ENCODE measurements around the gene PLP2.

The PLP2 gene

GRCh38 chrX:49186125-49187027, 14.7 kb downstream of the PLP2 start, which contains the start of gene PRICKLE3:
Gene PRICKLE3 (minus strand): TSS chrX:49186373. CDS start chrX:49186297, 76 bp downstream.
- DNase-seq: peak; percentile 44 to 52

GRCh38 chrX:49187028-49187394, 15.3 kb downstream of the PLP2 start:
- no peak for DNase-seq

GRCh38 chrX:49187526-49187925, 15.8 kb downstream of the PLP2 start:
- DNase-seq: no peak

GRCh38 chrX:49188468-49189076, 16.9 kb downstream of the PLP2 start:
- DNase-seq: no peak

GRCh38 chrX:49189606-49190005, 17.9 kb downstream of the PLP2 start:
- DNase-seq: no peak

- peak; percentile 99 to 100 for DNase-seq
These were observed 19.3 kb downstream of the PLP2 start for GRCh38 chrX:49190821-49191573.

- no peak for DNase-seq
These were observed 19.9 kb downstream of the PLP2 start for GRCh38 chrX:49191574-49192011.

- peak; percentile 48 to 56 for DNase-seq
These were observed 21.1 kb downstream of the PLP2 start for GRCh38 chrX:49192722-49193328.

GRCh38 chrX:49193542-49193964, 21.9 kb downstream of the PLP2 start:
- no peak for DNase-seq

GRCh38 chrX:49197543-49198087, 25.9 kb downstream of the PLP2 start:
- DNase-seq: no peak

- no peak for DNase-seq
These were observed 27.0 kb downstream of the PLP2 start for GRCh38 chrX:49198540-49199314.

- no peak for DNase-seq
These were observed 27.6 kb downstream of the PLP2 start for GRCh38 chrX:49199315-49199595.

GRCh38 chrX:49199906-49200771, 28.4 kb downstream of the PLP2 start, which contains the start of gene SYP:
Gene SYP (minus strand): TSS chrX:49200193. CDS start chrX:49200186, 7 bp downstream.
- DNase-seq: peak; percentile 58 to 72

GRCh38 chrX:49202022-49202421, 30.3 kb downstream of the PLP2 start:
- no peak for DNase-seq

GRCh38 chrX:49203536-49203935, 31.8 kb downstream of the PLP2 start:
- DNase-seq: no peak

GRCh38 chrX:49204017-49204416, 32.3 kb downstream of the PLP2 start:
- DNase-seq: no peak

- DNase-seq: no peak
These were observed 33.0 kb downstream of the PLP2 start for GRCh38 chrX:49204709-49205108.

GRCh38 chrX:49205443-49205842, 33.7 kb downstream of the PLP2 start:
- DNase-seq: no peak

GRCh38 chrX:49206543-49206942, 34.8 kb downstream of the PLP2 start:
- DNase-seq: no peak

GRCh38 chrX:49208399-49208798, 36.7 kb downstream of the PLP2 start:
- no peak for DNase-seq
